Glutamatergic neuron (in vitro differentiated cells): ENCODE measurements around the gene MOB3B. TPM values are rescaled to one million over a fixed set of nuclear protein-coding genes. Genes with fewer than 3 reads are reported as not detected.

ENCODE experiments used
- DNase-seq: peaks from one replicate; pipeline ENCODE4 v3.0.0; 2022
- H3K27ac Mint-ChIP-seq: one replicate; pipeline ENCODE4 v1.8.0; 2020; ENCODE audit warnings: mild to moderate bottlenecking, mixed read lengths, inconsistent platforms; ENCODE audit not compliant: unreplicated experiment
- H3K27me3 Mint-ChIP-seq: one replicate; pipeline ENCODE4 v1.8.0; 2020; ENCODE audit warnings: mild to moderate bottlenecking, moderate library complexity, mixed read lengths, inconsistent platforms; ENCODE audit not compliant: unreplicated experiment
- H3K36me3 Mint-ChIP-seq: one replicate; pipeline ENCODE4 v1.8.0; 2020; ENCODE audit warnings: mild to moderate bottlenecking, mixed read lengths, inconsistent platforms; ENCODE audit not compliant: unreplicated experiment
- H3K4me1 Mint-ChIP-seq: one replicate; pipeline ENCODE4 v1.8.0; 2020; ENCODE audit warnings: mild to moderate bottlenecking, low read depth, mixed read lengths, inconsistent platforms; ENCODE audit not compliant: unreplicated experiment
- H3K4me3 Mint-ChIP-seq: one replicate; pipeline ENCODE4 v1.8.0; 2020; ENCODE audit warnings: mild to moderate bottlenecking, mixed read lengths, inconsistent platforms; ENCODE audit not compliant: unreplicated experiment
- H3K9me3 Mint-ChIP-seq: one replicate; pipeline ENCODE4 v1.8.0; 2020; ENCODE audit warnings: mild to moderate bottlenecking, moderate library complexity, mixed read lengths, inconsistent platforms; ENCODE audit not compliant: unreplicated experiment
- CTCF ChIP-seq: fragments of 200-600 bp; sonication (generic); IDR thresholded peaks from one replicate; pipeline ENCODE4 v1.5.0; 2021; ENCODE audit not compliant: partially characterized antibody, unreplicated experiment
- total RNA-seq: library from RNA; stranded (reverse); fragmentation: NEBNext Ultra II Directional; extraction: Animal tissue kit (Norgen Biotek cat#: 25700); gene quantifications from one replicate; pipeline ENCODE4 v1.2.1, GENCODE V29; 2021; ENCODE audit not compliant: unreplicated experiment

MOB3B gene
- total RNA-seq, 1 donor from 2014 or later = 1.8 TPM

- H3K4me1 Mint-ChIP-seq = no peaks in the 10 kb centered on the region
- no peak overlapping the region for H3K4me3 Mint-ChIP-seq
- H3K36me3 Mint-ChIP-seq = no peaks in the 10 kb centered on the region
- H3K27me3 Mint-ChIP-seq = no peaks in the 10 kb centered on the region
- TF ChIP-seq CTCF = no peak
- no peak overlapping the region for H3K27ac Mint-ChIP-seq
- DNase-seq = no peak
- H3K9me3 Mint-ChIP-seq = no peaks in the 10 kb centered on the region
These were observed 12.9 kb upstream of the MOB3B start for GRCh38 chr9:27542508-27542907.

- Mint-ChIP-seq H3K36me3 (no peaks in the 10 kb centered on the region), H3K27ac (no peak overlapping the region), H3K27me3 (no peaks in the 10 kb centered on the region), H3K9me3 (no peaks in the 10 kb centered on the region), H3K4me1 (no peaks in the 10 kb centered on the region), H3K4me3 (no peak overlapping the region)
- DNase-seq = no peak
- TF ChIP-seq CTCF = no peak
These were observed 12.1 kb upstream of the MOB3B start for GRCh38 chr9:27541740-27542139.

- TF ChIP-seq CTCF = no peak
- Mint-ChIP-seq H3K27ac (no peak overlapping the region), H3K4me1 (no peaks in the 10 kb centered on the region), H3K36me3 (no peaks in the 10 kb centered on the region), H3K27me3 (no peaks in the 10 kb centered on the region), H3K4me3 (no peak overlapping the region), H3K9me3 (no peaks in the 10 kb centered on the region)
- no peak for DNase-seq
These were observed 10.9 kb upstream of the MOB3B start for GRCh38 chr9:27540502-27540901.

GRCh38 chr9:27539479-27540441, 10.1 kb upstream of the MOB3B start:
- no peaks in the 10 kb centered on the region for H3K4me1 Mint-ChIP-seq
- no peaks in the 10 kb centered on the region for H3K9me3 Mint-ChIP-seq
- no peaks in the 10 kb centered on the region for H3K36me3 Mint-ChIP-seq
- DNase-seq = no peak
- TF ChIP-seq CTCF = no peak
- no peaks in the 10 kb centered on the region for H3K27me3 Mint-ChIP-seq
- no peak overlapping the region for H3K4me3 Mint-ChIP-seq
- no peak overlapping the region for H3K27ac Mint-ChIP-seq

GRCh38 chr9:27538647-27539046, 9.0 kb upstream of the MOB3B start:
- no peak for DNase-seq
- Mint-ChIP-seq H3K4me1 (peaks cover 2% of the 10 kb centered on the region), H3K36me3 (no peaks in the 10 kb centered on the region), H3K27me3 (no peaks in the 10 kb centered on the region), H3K4me3 (no peak overlapping the region), H3K27ac (no peak overlapping the region), H3K9me3 (no peaks in the 10 kb centered on the region)
- TF ChIP-seq CTCF = no peak
